Hematopoietic multipotent progenitor cell treated with erythropoietin and hydrocortisone succinate and interleukin-3 and kit ligand, for 15 days (in vitro differentiated cells): ENCODE measurements around the gene CDYL.
A peak's percentile ranks its signal among the peaks of the same experiment; 100 is the strongest.

Experiments
- DNase-seq: peaks from one replicate; pipeline ENCODE4 v3.0.0-alpha.2; 2015; ENCODE audit warnings: low spot score

The CDYL gene

GRCh38 chr6:4884646-4885340 is 108.6 kb downstream of the CDYL start:
- no peak for DNase-seq

- DNase-seq = no peak
Observed at GRCh38 chr6:4885341-4885933, 109.2 kb downstream of the CDYL start.

DNA sequence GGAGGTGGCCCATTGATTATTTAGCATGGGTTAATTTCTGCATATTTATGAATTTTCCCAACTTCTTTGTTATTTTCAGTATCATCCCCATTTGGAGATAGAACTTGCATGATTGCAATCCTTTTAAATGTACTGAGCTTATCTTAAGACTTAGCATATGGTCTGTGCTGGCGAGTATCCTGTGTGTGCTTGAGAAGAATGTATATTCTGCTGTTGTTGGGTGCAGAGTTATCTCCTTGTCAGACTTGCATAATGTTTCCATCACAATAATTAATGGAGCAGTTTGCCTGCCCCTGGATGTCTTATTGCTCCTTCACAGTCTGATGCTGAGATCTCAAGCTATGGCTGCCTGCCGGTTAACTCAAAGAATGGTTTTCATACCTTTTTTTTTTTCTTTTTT is 112.6 kb downstream of the CDYL start:
- DNase-seq = no peak

- DNase-seq = no peak
Observed at GRCh38 chr6:4889701-4890100, 113.5 kb downstream of the CDYL start.

DNA sequence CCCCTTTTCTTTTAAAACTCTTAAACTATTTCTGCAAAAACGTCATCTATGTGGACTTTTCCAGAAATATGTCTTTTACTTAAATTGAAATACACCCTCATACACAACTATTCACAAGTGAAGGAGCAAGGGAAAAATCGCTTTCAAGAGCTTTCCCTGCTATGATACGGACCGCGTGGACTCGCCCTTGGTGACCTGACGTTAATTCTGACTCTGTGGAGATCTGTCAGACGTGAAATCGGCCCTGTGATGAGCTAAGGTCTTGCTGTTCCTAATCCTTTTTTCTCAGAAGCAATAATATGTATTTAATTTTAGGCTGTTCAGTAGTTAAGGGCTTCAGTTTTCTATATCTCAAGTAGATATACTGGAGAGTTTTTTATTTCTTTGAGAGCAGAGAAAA is 114.0 kb downstream of the CDYL start:
- no peak for DNase-seq

DNA sequence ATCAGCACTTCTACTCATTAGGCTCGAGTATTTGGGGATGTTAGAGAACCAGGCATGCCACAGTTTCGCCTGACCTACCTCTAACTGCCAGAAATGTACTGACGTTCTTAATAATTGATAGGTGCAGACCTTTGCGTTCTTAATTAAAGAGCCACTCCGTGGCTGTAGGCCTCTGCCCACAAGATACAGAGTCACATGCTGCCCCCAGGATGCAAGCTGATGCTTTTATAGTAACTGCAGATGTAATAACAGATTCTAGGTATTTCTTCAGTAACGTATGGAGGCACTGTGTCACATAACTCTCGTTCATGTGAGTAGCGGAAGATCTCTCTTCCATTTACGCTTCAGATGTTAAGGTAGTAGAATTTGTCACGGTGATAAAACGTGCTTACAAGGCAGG is 114.4 kb downstream of the CDYL start:
- no peak for DNase-seq

DNA sequence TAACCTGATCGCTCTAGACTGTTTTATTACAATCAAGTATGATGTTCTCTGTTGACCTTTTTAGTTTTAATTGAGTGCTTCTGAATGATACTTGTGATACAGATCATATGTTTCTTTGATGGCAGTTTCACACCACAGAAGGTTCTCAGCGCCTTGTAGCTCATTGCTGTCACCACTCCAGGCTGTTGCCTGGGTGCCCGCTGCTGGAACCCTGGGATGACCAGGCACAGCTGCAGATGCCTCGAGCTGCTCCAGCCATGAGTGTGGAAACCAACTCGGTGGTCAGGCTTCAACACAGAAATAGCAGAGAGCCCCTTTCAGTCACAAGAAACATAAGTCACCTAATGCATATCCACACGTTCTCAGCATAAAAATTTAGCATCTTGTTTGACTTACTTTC is 114.9 kb downstream of the CDYL start:
- DNase-seq = no peak

GRCh38 chr6:4892785-4893485 is 116.7 kb downstream of the CDYL start:
- no peak for DNase-seq

DNA sequence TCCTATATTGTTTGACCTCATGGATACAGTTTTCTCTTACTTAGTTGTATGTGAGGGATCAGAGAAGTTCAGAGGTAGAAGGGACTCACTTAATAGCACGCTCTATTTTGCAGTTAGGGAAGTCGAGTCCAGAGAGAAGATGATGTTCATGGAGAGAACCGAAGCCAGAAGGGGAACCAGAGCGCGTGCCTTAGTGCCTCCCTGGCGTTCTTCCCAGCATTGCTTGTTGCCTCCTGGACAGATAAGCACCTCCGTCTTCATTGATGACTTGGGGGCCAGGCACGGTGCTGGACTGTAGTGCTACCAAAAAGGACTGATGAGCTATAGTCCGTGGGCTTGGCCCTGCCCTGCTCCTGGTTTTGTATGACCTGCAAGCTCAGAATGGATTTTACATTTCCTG is 117.8 kb downstream of the CDYL start:
- DNase-seq = no peak

- DNase-seq = no peak
Observed at GRCh38 chr6:4895971-4896370, 119.8 kb downstream of the CDYL start.

- no peak for DNase-seq
Observed at GRCh38 chr6:4896401-4896800, 120.2 kb downstream of the CDYL start.

DNA sequence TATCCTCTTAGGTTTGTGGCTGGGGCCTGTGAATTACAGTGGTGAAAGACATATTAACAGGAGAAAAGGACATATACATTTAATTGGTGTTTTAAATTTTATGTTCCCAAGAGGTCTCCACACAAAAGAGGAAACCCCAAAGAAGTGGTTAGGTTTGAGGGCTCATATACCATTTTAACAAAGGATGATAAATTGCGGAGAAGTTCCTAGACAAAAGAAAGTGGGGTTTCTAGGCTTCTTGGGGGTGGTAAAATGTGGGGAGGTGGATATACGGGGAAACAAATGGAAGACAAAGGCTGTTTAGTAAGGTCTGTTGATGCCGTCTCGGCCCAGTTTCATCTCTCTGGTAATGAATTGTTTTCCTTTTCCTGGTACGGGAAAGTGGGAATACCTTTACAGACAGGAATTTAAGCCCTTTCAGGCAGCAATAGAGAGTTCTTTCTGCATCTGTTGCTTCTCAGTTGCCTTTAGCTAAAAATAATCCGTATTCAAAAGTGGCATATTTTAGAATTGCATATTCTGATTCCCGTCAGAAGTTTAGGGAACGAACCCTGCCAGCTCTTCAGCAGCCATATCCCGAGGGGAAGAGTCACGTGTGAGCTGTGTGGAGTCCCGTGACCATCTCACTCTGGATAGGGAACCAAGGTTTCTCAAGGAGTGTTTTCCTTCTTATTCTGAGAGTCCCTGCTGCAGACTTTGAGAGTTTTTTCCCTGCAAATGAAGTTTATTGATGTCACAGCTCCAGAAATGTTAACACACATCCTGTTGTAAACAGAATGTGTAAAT is 123.2 kb downstream of the CDYL start:
- DNase-seq = no peak

DNA sequence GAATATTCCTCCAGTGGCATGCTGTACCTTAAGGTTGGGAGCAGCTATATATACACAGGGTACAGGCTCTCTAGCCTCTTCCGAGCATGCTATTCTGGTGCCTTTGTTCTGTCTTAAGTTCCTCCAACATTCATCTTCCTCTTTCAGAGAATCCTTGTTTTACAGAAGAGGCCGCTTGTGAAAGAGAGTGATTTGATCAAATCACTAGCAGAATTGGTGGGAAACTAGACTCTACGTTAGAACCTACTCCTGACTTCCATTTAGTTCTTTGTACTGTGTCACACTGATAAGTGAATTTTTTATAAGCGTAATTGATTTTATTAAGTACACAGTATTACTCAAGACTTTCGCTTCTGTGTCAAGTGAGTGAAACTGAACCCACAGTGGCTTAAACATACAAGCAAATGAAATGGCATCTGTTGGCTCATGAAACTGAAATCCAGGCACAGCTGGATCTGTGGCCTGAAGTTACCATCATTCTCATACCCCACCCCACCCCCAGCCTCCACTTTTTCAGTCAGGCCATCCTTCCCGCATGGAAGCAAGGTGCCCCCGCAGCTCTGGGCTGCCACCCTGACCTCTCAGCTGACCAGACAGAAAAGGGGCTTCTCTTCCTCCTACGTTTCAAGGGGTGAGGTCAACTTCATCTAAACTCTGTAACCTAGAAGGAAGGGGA is 125.3 kb downstream of the CDYL start:
- no peak for DNase-seq

- no peak for DNase-seq
Observed at GRCh38 chr6:4902363-4902762, 126.2 kb downstream of the CDYL start.

DNA sequence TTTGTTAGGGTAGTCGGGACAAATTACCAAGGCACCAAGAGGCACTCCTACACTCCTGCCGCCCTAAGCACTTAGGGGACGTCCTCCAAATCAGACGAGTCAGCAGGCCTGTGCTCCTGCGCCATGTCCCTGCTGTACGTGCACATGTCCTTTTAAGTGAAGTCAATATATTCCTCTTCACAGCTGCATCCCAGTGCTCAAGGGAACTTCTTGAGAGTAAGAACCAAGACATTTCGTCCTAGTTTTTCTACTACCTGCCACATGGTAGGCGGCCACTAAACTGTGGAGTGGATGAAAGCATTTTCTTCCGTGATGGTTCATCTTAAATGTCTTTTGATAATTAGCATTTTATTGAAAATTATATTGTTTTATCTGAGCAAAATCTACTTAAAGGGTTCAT is 126.9 kb downstream of the CDYL start:
- no peak for DNase-seq

DNA sequence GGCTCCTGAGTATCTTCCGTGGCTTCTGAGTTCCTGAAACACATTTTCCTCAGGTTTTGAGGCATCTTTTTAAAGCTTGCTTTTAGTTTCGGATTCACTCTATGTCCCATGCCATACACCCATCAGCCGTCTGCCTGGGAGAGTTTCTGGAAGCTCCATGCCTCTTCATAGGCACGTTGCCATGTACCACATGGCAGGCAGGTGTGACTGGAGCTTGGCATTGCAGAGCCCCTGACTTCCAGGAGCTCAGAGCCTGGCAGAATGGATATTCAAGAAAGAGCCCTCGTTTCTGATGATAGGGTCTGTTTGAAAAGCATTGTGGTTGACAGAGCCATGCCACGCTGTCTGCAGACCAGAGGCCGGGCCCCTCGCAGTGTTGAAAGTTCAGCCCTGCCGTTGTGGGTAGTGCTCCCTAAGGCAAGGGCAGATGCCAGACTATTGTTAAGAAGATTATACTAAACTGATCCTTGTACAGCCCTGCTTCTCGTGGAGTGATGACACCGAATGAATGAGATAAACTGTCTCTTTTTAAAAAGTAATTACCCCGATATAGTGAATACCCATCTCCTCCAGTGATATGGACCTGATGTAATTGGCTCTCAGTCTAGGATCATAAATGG is 127.7 kb downstream of the CDYL start:
- DNase-seq = no peak

DNA sequence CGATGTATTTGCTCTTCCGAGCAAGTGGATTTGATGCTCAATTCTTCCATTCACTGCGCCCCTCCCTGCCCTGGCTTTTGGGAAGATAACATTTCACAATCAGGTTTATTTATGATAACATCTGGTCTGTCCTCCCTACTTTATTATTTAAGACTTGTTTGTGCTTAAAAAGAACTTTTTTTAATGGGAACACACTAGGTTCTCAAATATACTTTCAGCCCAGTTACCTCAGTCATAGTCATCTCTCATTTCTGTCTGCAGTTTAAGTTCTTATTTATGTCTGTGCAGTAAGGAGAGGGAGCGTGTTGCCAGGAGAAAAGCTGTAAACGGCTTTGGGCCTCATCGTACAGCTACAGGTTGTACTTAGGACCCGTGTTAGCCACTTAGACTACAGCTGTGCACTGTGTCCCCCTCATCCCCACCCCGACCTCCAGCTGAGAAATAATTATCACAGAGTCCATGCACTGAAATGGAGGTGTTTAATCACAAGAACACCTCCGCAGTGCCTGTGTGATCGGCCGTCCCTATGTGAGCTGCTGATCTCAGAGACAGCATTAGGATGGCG is 128.3 kb downstream of the CDYL start:
- DNase-seq = no peak

- DNase-seq = peak; percentile 31
Observed at GRCh38 chr6:4905826-4906225, 129.6 kb downstream of the CDYL start.

DNA sequence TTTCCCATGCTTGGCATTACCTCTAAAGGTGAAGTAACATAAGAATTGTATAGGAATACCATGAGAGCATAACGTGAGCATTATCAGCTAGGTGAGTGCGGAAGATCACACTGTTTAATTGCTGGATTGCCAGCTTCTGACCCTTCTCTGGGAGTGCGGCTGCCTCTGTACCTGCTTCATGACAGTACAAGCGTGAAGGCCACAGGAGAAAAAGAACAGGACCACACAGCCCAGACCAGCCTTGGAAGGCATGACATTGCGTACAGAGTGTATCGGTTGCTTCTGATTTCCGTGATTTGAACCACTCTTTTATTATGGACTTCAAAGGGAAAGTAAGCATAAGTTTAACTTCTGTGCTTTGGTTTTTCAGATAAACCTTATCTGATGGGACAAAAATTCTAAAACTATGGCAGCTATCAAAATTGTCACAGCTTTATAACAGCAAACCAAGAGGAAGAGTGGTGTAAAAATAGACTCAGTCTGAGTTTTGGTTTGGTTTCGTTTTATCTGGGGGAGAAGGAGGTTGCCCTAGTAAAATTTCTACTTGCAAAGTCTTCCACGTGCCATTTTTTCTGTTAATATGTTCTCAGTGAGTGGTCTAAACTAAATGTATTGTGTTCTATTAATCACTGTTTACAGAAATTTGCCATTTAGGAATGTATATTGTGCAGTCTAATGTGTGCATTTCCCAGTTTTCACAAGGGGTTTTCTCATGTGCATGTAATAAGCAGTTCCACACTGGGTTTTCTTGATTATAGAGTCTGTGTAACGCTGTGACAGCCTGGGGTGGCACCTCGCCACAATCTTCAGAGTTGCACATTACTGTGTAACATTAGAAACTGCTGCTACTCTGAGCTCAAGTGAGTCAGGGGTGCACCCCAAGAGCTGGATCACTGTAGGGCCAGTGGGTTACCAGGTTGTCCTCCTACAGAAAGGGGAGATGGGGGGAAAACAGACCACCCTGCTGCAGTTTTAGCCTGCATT is 130.4 kb downstream of the CDYL start:
- DNase-seq = peak; percentile 48

DNA sequence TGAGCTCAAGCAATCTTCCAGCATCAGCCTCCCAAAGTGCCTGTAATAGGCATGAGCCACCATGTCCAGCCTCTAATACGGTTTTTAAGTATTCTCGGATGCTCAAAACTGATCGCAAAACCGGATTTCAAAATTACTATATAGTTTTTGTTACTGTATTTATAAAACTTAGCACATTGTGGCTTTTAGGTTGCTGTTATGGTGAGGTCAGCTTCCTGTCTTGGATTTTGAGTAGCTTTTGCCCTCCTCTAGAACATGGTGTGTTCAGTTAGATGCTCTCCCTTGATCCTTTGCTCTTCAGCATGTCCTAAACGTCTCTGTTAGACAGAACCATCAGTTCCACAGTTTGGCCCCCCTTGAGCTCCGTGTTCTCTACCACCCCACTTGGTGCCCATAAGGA is 131.4 kb downstream of the CDYL start:
- no peak for DNase-seq
